ENCODE measurements around the gene CST6. TPM values are rescaled to one million over a fixed set of nuclear protein-coding genes. Genes with fewer than 3 reads are reported as not detected.
"Not testable (repeated sequence)": the region's sequence is repeated elsewhere in the genome, so short reads cannot be mapped to it uniquely, and the experiment has no call there.

The CST6 gene
- total RNA-seq, 1 donor from 2014 or later = not detected

GRCh38 chr11:66011239-66011784 is 496 bp upstream of the CST6 start:
- intact Hi-C loops (cut with DNase I) = no loop called here

GRCh38 chr11:66012371-66012945 is 650 bp downstream of the CST6 start:
- ATAC-seq (ENCODE audit: poor library complexity) (no peak), DNase-seq (no peak)
- intact Hi-C loops (cut with DNase I) = no loop called here

More at GRCh38 chr11:66011239-66011784, 496 bp upstream of the CST6 start:
- no peak for ATAC-seq (ENCODE audit: poor library complexity)
- DNase-seq = no peak

GRCh38 chr11:66012946-66013761 is 1.3 kb downstream of the CST6 start:
- no peak for ATAC-seq (ENCODE audit: poor library complexity)
- no peak for DNase-seq
- intact Hi-C loops (cut with DNase I) = no loop called here

- intact Hi-C loops (cut with DNase I) = no loop called here
These were observed 1.9 kb downstream of the CST6 start for GRCh38 chr11:66013762-66014100.

GRCh38 chr11:66014804-66015453 is 3.1 kb downstream of the CST6 start:
- no peak for ATAC-seq (ENCODE audit: poor library complexity)
- intact Hi-C loops (cut with DNase I) = no loop called here
- DNase-seq = no peak

More at GRCh38 chr11:66013762-66014100, 1.9 kb downstream of the CST6 start:
- DNase-seq = no peak
- no peak for ATAC-seq (ENCODE audit: poor library complexity)

- ATAC-seq (ENCODE audit: poor library complexity) = peak; percentile 78
- peak; percentile 62 for DNase-seq
- intact Hi-C loops (cut with DNase I) = no loop called here
These were observed 3.7 kb downstream of the CST6 start for GRCh38 chr11:66015454-66015881.

- intact Hi-C loops (cut with DNase I) = no loop called here
- DNase-seq (no peak), ATAC-seq (ENCODE audit: poor library complexity) (peak; percentile 7)
These were observed 4.4 kb downstream of the CST6 start for GRCh38 chr11:66015936-66016792.

DNA sequence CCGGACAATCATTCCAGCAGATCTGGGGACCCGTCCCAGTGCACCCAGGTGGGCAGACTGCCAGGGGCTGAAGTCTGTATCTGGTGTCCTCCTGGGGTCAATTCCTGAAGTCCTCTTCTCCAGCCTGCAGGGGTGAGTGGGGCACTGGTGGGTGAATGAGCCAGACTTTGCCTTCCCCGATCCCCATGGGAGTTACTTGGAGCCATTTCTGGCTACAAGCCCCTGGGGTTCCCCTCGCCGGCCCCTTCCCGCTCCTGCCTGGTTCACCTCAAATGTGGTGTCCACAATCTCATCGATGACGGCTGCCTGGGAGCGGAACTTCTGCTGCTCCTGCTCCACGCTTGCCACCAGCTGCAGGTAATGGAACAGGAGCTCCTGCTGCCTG is 5.0 kb downstream of the CST6 start:
- intact Hi-C loops (cut with DNase I) = no loop called here
- no peak for DNase-seq
- ATAC-seq (ENCODE audit: poor library complexity) = no peak

DNA sequence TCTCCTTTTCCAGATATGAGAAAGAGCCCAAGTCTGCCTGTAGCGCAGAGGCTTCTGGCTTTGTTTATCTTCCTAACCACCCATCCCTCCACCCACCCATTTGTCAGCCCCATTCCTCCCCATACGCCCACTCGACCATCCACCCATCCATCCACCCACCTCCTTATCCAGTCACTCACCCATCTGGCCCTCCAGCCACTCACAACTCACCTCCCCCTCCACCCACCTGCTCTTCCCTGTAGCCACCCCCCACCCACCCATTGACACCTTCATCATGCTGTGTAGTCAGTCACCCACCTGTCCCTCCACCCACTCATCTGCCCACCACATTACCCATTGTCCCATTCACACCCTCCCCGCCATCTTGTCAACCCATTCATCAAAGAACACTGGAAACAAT is 5.5 kb downstream of the CST6 start:
- no peak for ATAC-seq (ENCODE audit: poor library complexity)
- intact Hi-C loops (cut with DNase I) = no loop called here
- no peak for DNase-seq

DNA sequence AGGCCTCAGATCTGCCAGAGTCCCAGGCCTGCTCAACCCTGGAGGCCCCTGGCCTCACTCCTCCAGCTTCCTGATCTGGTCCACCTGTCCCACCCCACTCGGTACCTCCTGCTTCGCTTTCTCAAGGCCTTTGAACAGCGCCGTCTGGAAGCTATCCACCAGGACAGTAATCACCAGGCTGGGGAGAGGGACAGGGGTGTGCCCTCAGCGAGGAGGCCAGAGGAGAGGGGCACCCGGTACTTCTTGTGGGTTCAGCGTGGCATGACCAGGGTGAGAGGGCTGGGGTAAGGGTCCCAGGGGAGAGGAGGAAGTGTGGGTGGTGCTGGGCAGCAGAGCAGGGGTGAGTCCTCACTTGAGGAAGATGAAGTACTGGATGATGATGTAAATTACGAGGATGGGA is 8.4 kb downstream of the CST6 start:
- no peak for ATAC-seq (ENCODE audit: poor library complexity)
- no peak for DNase-seq
- intact Hi-C loops (cut with DNase I) = no loop called here

DNA sequence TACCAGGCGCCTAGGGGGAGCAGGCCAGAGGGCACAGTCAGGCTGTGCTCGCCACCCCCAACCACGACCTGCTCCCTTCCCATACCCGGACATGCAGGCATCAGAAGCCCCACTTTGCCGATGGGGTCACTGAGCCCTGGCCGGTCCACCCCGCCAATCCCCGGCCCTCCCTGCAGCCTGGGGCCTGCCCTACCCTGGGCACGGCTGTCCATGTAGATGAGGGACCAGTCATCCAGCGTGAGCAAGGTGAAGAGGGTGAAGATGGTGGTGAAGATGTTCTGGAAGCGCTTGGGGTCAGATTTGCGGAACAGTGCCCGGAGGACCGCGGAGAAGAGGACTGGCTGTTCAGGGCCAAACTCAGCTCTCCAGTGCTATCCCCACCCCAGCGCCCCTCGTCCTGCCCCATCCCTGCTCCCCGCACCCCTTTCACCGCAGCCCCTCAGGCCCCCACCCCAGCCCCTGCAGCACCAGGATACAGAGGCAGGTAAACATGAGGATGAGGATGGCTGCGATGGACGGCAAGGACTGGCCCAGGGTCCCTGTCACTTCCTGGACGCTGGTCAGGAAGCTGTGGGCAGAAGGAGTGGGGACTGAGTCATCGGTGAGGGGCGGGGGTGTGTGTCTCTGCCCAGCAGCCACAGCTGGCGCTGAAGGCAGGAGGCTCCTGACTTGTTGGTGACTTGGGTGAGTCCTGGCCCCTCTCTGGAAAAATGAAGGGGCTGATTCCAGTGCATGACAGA is 9.0 kb downstream of the CST6 start:
- ATAC-seq (ENCODE audit: poor library complexity) (peak; percentile 23), DNase-seq (peak; percentile 61)
- intact Hi-C loops (cut with DNase I) = no loop called here

GRCh38 chr11:66022401-66023185 is 10.8 kb downstream of the CST6 start:
- ATAC-seq (ENCODE audit: poor library complexity) = peak; percentile 88
- intact Hi-C loops (cut with DNase I) = no loop called here
- DNase-seq = peak; percentile 88

- DNase-seq; ATAC-seq (ENCODE audit: poor library complexity); intact Hi-C loops (cut with DNase I): not testable (repeated sequence)
These were observed 11.3 kb downstream of the CST6 start for GRCh38 chr11:66023186-66023440.

GRCh38 chr11:66026017-66026529 is 14.3 kb downstream of the CST6 start, which contains the start of gene CATSPER1:
TSS of gene CATSPER1 (minus strand) at chr11:66026479. CDS start at chr11:66026379, 100 bp downstream.
- DNase-seq (no peak), ATAC-seq (ENCODE audit: poor library complexity) (no peak)
- intact Hi-C loops (cut with DNase I) = no loop called here

DNA sequence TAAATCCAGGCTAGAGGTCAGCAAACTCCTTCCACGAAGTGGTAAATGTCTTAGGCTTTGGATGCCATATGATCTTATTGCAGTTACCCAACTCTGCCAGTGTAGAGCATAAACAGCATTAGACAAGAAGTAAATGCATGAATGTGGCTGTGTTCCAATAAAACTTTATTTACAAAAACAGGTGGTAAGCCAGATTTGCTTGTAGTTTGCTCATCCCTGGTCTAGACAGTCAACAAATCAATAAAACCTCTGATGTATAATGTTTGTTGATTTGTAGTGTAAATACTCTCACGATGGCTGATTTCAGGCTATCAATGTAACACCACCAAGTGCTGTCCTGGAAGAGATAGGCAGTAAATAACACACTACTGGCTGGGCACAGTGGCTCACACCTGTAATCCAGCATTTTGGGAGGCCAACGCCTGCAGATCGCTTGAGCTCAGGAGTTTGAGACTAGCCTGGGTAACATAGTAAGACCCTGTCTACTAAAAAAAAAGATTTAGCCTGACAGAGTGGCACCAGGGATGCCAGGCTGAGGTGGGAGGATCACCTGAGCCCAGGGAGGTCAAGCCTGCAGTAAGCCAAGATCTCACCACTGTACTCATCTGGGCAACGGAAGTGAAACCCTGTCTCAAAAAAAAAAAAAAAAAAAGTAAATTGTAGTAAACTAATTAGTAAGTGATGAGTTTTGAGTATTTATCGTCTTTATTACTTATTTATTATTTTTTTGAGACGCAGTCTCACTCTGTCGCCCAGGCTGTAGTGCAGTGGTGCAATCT is 21.3 kb downstream of the CST6 start:
- intact Hi-C loops (cut with DNase I) = no loop called here
- ATAC-seq (ENCODE audit: poor library complexity) = no peak
- DNase-seq = no peak

DNA sequence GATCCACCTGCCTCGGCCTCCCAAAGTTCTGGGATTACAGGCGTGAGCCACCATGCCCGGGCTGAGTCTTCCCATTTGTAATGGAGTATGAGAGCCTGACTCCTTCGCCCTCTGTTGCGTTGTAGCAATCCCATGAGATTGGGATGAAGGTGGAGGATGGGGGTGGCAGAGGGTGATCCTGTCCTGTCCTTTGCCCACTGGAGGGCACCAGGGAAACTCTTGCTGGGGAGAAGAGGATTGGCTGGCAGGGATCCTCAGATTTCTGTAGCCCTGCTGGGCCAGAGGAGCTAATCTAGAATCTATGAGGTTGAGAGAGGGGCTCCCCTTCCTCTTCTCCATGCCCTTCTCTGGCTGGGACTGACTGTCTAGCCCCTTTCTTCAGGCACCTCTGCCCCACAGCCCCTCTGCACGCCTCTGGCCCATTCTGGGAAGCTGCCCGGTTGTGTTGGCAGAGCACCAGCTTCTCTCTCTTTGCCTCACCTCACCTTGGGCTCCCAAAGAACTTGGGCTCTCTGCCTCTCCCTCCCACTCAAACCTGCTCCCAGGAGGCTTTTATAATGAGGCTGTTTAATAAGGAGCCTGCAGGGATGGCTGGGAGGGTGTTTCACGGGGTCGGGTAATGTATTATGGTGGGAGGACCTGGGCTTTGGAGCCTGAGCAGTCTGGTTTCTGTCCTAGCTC is 24.0 kb downstream of the CST6 start:
- peak; percentile 55 for ATAC-seq (ENCODE audit: poor library complexity)

More for the DNA sequence above, 24.0 kb downstream of the CST6 start:
- DNase-seq = no peak
- intact Hi-C loops (cut with DNase I) = no loop called here

Measured in Right ventricle myocardium superior (tissue), 1 donor.